Measurements from ENCODE around the gene RHBDF2. TPM values are rescaled to one million over a fixed set of nuclear protein-coding genes. Genes with fewer than 3 reads are reported as not detected.
"Not testable (repeated sequence)": the region's sequence is repeated elsewhere in the genome, so short reads cannot be mapped to it uniquely, and the experiment has no call there.

Gene RHBDF2
- total and polyA plus RNA-seq, 8 donors = 7.5 to 61.7 (median 11.0) TPM

- H3K4me1 ChIP-seq = peaks cover 50 to 70% of the 10 kb centered on the region in 2 donors
- DNase-seq (no peak), ATAC-seq (no peak)
- H3K36me3 ChIP-seq = no peaks in the 10 kb centered on the region
- H3K9me3 ChIP-seq = no peaks in the 10 kb centered on the region
- intact Hi-C loops (cut with DNase I) = no loop called here
- peak overlapping the region; percentile 80 to 89 for H3K27ac ChIP-seq
- H3K27me3 ChIP-seq = peaks cover 0 to 3% of the 10 kb centered on the region in 2 donors
- peak overlapping the region in 1 of 2 donors; percentile 32 for H3K4me3 ChIP-seq
- no peak for TF ChIP-seq CTCF (IDR thresholded peaks at IDR 0.05)
Measured at GRCh38 chr17:76528156-76528527, 26.9 kb upstream of the RHBDF2 start.

GRCh38 chr17:76527430-76528111, 26.3 kb upstream of the RHBDF2 start:
- Histone ChIP-seq H3K27me3 (peaks cover 0 to 4% of the 10 kb centered on the region in 2 donors), H3K36me3 (no peaks in the 10 kb centered on the region), H3K4me3 (peak overlapping the region in 1 of 2 donors; percentile 32), H3K9me3 (no peaks in the 10 kb centered on the region), H3K27ac (peak overlapping the region; percentile 80 to 89), H3K4me1 (peaks cover 53 to 71% of the 10 kb centered on the region in 2 donors)
- peak in 2 of 4 donors; percentile 59 to 89 for DNase-seq
- intact Hi-C loops (cut with DNase I) = no loop called here
- TF ChIP-seq CTCF (IDR thresholded peaks at IDR 0.05) = peak in 1 of 2 donors; percentile 35
- peak; percentile 34 for ATAC-seq

GRCh38 chr17:76527016-76527415, 25.8 kb upstream of the RHBDF2 start:
- intact Hi-C loops (cut with DNase I); DNase-seq; H3K4me3 ChIP-seq; H3K27me3 ChIP-seq; H3K9me3 ChIP-seq; ATAC-seq; H3K36me3 ChIP-seq: not testable (repeated sequence)
- peaks cover 53 to 71% of the 10 kb centered on the region in 2 donors for H3K4me1 ChIP-seq
- peak overlapping the region in 1 of 2 donors; percentile 80 for H3K27ac ChIP-seq

GRCh38 chr17:76525513-76525833, 24.2 kb upstream of the RHBDF2 start:
- not testable (repeated sequence) for ATAC-seq
- Histone ChIP-seq H3K4me1 (peaks cover 46 to 61% of the 10 kb centered on the region in 2 donors), H3K27ac (peak overlapping the region in 1 of 2 donors; percentile 16)

GRCh38 chr17:76524598-76525512, 23.6 kb upstream of the RHBDF2 start:
- Histone ChIP-seq H3K27ac (peak overlapping the region in 1 of 2 donors; percentile 16), H3K4me1 (peaks cover 40 to 55% of the 10 kb centered on the region in 2 donors), H3K36me3 (no peaks in the 10 kb centered on the region), H3K4me3 (no peak overlapping the region), H3K9me3 (no peaks in the 10 kb centered on the region), H3K27me3 (peaks cover 0 to 4% of the 10 kb centered on the region in 2 donors)
- no peak for TF ChIP-seq CTCF (IDR thresholded peaks at IDR 0.05)
- intact Hi-C loops (cut with DNase I) = no loop called here
- ATAC-seq (no peak), DNase-seq (peak in 1 of 4 donors; percentile 53)

More at GRCh38 chr17:76525513-76525833, 24.2 kb upstream of the RHBDF2 start:
- H3K27me3 ChIP-seq; DNase-seq; H3K4me3 ChIP-seq; H3K36me3 ChIP-seq; intact Hi-C loops (cut with DNase I); H3K9me3 ChIP-seq: not testable (repeated sequence)
